ENCODE data around the gene MTA1.

The MTA1 gene

GRCh38 chr14:105419195-105420091, at the start of gene MTA1:
TSS of gene MTA1 (plus strand) at chr14:105419827. CDS start at chr14:105420036, 209 bp downstream.
- DNase-seq (ENCODE audit: low read depth in 1 of 2, low spot score in 1 of 2): peak; percentile 61 to 83
- in situ Hi-C loops (cut with HindIII; ENCODE audit: low pct_unique_long_range_greater_than_20kb, low sequenced_read_pairs): no loop called here

GRCh38 chr14:105374389-105374788, 45.2 kb upstream of the MTA1 start:
- peak; percentile 85 to 98 for DNase-seq (ENCODE audit: low read depth in 1 of 2, low spot score in 1 of 2)
- in situ Hi-C loops (cut with HindIII; ENCODE audit: low pct_unique_long_range_greater_than_20kb, low sequenced_read_pairs): no loop called here
- TF ChIP-seq JUND (IDR thresholded peaks at IDR 0.05; ENCODE audit: low read depth): no peak

More at GRCh38 chr14:105419195-105420091, at the start of gene MTA1:
- TF ChIP-seq JUND (IDR thresholded peaks at IDR 0.05; ENCODE audit: low read depth): no peak

- in situ Hi-C loops (cut with HindIII; ENCODE audit: low pct_unique_long_range_greater_than_20kb, low sequenced_read_pairs): no loop called here
- TF ChIP-seq JUND (IDR thresholded peaks at IDR 0.05; ENCODE audit: low read depth): no peak
These were observed 44.0 kb upstream of the MTA1 start for GRCh38 chr14:105375635-105376057.

GRCh38 chr14:105376521-105377440, 42.8 kb upstream of the MTA1 start:
- TF ChIP-seq JUND (IDR thresholded peaks at IDR 0.05; ENCODE audit: low read depth): no peak
- in situ Hi-C loops (cut with HindIII; ENCODE audit: low pct_unique_long_range_greater_than_20kb, low sequenced_read_pairs): no loop called here
- DNase-seq (ENCODE audit: low read depth in 1 of 2, low spot score in 1 of 2): no peak

More at GRCh38 chr14:105375635-105376057, 44.0 kb upstream of the MTA1 start:
- no peak for DNase-seq (ENCODE audit: low read depth in 1 of 2, low spot score in 1 of 2)

GRCh38 chr14:105377555-105378182, 42.0 kb upstream of the MTA1 start:
- in situ Hi-C loops (cut with HindIII; ENCODE audit: low pct_unique_long_range_greater_than_20kb, low sequenced_read_pairs): no loop called here
- no peak for DNase-seq (ENCODE audit: low read depth in 1 of 2, low spot score in 1 of 2)
- TF ChIP-seq JUND (IDR thresholded peaks at IDR 0.05; ENCODE audit: low read depth): no peak

- no peak for TF ChIP-seq JUND (IDR thresholded peaks at IDR 0.05; ENCODE audit: low read depth)
- in situ Hi-C loops (cut with HindIII; ENCODE audit: low pct_unique_long_range_greater_than_20kb, low sequenced_read_pairs): no loop called here
- no peak for DNase-seq (ENCODE audit: low read depth in 1 of 2, low spot score in 1 of 2)
These were observed 41.4 kb upstream of the MTA1 start for GRCh38 chr14:105378199-105378598.

- no peak for TF ChIP-seq JUND (IDR thresholded peaks at IDR 0.05; ENCODE audit: low read depth)
- in situ Hi-C loops (cut with HindIII; ENCODE audit: low pct_unique_long_range_greater_than_20kb, low sequenced_read_pairs): no loop called here
- no peak for DNase-seq (ENCODE audit: low read depth in 1 of 2, low spot score in 1 of 2)
These were observed 40.5 kb upstream of the MTA1 start for GRCh38 chr14:105378873-105379685.

GRCh38 chr14:105379946-105380345, 39.7 kb upstream of the MTA1 start:
- no peak for TF ChIP-seq JUND (IDR thresholded peaks at IDR 0.05; ENCODE audit: low read depth)
- no peak for DNase-seq (ENCODE audit: low read depth in 1 of 2, low spot score in 1 of 2)
- in situ Hi-C loops (cut with HindIII; ENCODE audit: low pct_unique_long_range_greater_than_20kb, low sequenced_read_pairs): no loop called here

- DNase-seq (ENCODE audit: low read depth in 1 of 2, low spot score in 1 of 2): no peak
- in situ Hi-C loops (cut with HindIII; ENCODE audit: low pct_unique_long_range_greater_than_20kb, low sequenced_read_pairs): no loop called here
These were observed 38.9 kb upstream of the MTA1 start for GRCh38 chr14:105380756-105381155.

GRCh38 chr14:105381446-105382342, 37.9 kb upstream of the MTA1 start:
- no peak for TF ChIP-seq JUND (IDR thresholded peaks at IDR 0.05; ENCODE audit: low read depth)
- in situ Hi-C loops (cut with HindIII; ENCODE audit: low pct_unique_long_range_greater_than_20kb, low sequenced_read_pairs): no loop called here
- DNase-seq (ENCODE audit: low read depth in 1 of 2, low spot score in 1 of 2): no peak

More at GRCh38 chr14:105380756-105381155, 38.9 kb upstream of the MTA1 start:
- TF ChIP-seq JUND (IDR thresholded peaks at IDR 0.05; ENCODE audit: low read depth): no peak

All from T47D (cell line).